NT2/D1 (cell line): ENCODE results near the gene COBLL1.

ENCODE experiments used
- DNase-seq: peaks from one replicate; pipeline ENCODE4 v3.0.0-alpha.2; 2011; ENCODE audit warnings: low read depth, low spot score
- H3K27me3 ChIP-seq: 2 replicates; pipeline ENCODE4 v1.6.0; 2011; ENCODE audit warnings: mild to moderate bottlenecking; ENCODE audit not compliant: insufficient read length, insufficient read depth
- H3K36me3 ChIP-seq: 2 replicates; pipeline ENCODE4 v1.6.1; 2011; ENCODE audit warnings: mild to moderate bottlenecking, low read length, mixed read lengths; ENCODE audit not compliant: insufficient read depth, insufficient read length
- H3K4me1 ChIP-seq: 2 replicates; pipeline ENCODE4 v1.5.1; 2011; ENCODE audit not compliant: insufficient read depth, insufficient read length
- H3K4me3 ChIP-seq: 2 replicates; pipeline ENCODE4 v1.5.1; 2011; ENCODE audit warnings: low read depth; ENCODE audit not compliant: insufficient read length
- H3K9ac ChIP-seq: 2 replicates; pipeline ENCODE4 v1.6.0; 2011; ENCODE audit warnings: low read depth; ENCODE audit not compliant: insufficient read length
- H3K9me3 ChIP-seq: 2 replicates; pipeline ENCODE4 v1.5.1; 2011; ENCODE audit warnings: mild to moderate bottlenecking, low read length; ENCODE audit not compliant: insufficient read depth
- SUZ12 ChIP-seq: IDR thresholded peaks from 2 replicates; pipeline ENCODE4 v1.6.1; 2011; ENCODE audit not compliant: insufficient read length, insufficient read depth; ENCODE audit errors: extremely low read depth
- YY1 ChIP-seq: IDR thresholded peaks from 2 replicates; pipeline ENCODE4 v1.6.1; 2011; ENCODE audit not compliant: insufficient read length, insufficient read depth
- ZNF274 ChIP-seq: IDR thresholded peaks from 2 replicates; pipeline ENCODE4 v1.6.1; 2011; ENCODE audit warnings: mild to moderate bottlenecking, low read depth, low read length

Gene COBLL1

DNA sequence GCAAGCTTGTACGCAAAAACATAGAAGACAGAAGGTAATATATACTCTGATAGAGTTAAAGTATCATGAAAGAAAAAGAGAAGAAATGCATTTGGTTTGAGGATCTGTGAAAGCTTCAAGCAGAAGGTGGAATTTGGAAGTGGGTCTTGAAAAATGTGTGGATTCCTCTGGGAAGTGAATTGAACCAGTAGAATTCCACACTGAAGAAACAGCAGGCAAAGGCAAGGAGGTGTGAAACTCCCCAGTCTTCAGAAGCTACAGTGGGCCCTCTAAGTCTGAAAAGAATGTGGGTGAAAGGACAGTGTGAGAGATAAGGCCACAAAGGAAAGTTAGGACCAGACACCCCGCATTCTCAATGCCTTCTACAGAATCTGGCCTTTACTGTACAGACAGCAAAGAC is 25.6 kb downstream of the COBLL1 start:
- H3K36me3 ChIP-seq: no peaks in the 10 kb centered on the region
- H3K4me1 ChIP-seq: no peaks in the 10 kb centered on the region
- no peak overlapping the region for H3K9ac ChIP-seq
- no peak for TF ChIP-seq ZNF274
- no peak for TF ChIP-seq YY1
- TF ChIP-seq SUZ12: no peak
- no peaks in the 10 kb centered on the region for H3K9me3 ChIP-seq
- no peak for DNase-seq
- no peaks in the 10 kb centered on the region for H3K27me3 ChIP-seq
- H3K4me3 ChIP-seq: no peak overlapping the region

GRCh38 chr2:164815071-164815793 is 26.4 kb downstream of the COBLL1 start:
- DNase-seq: no peak
- TF ChIP-seq YY1 (no peak), SUZ12 (no peak), ZNF274 (no peak)
- Histone ChIP-seq H3K27me3 (no peaks in the 10 kb centered on the region), H3K36me3 (no peaks in the 10 kb centered on the region), H3K9me3 (no peaks in the 10 kb centered on the region), H3K9ac (no peak overlapping the region), H3K4me1 (no peaks in the 10 kb centered on the region), H3K4me3 (no peak overlapping the region)

- no peaks in the 10 kb centered on the region for H3K4me1 ChIP-seq
- H3K4me3 ChIP-seq: no peak overlapping the region
- no peaks in the 10 kb centered on the region for H3K27me3 ChIP-seq
- no peak for DNase-seq
- TF ChIP-seq ZNF274 (no peak), SUZ12 (no peak)
- no peak overlapping the region for H3K9ac ChIP-seq
- no peaks in the 10 kb centered on the region for H3K36me3 ChIP-seq
- no peaks in the 10 kb centered on the region for H3K9me3 ChIP-seq
Measured at GRCh38 chr2:164813535-164813934, 28.1 kb downstream of the COBLL1 start.

GRCh38 chr2:164812378-164812777 is 29.2 kb downstream of the COBLL1 start:
- H3K4me1 ChIP-seq: no peaks in the 10 kb centered on the region
- H3K4me3 ChIP-seq: no peak overlapping the region

GRCh38 chr2:164811819-164812218 is 29.8 kb downstream of the COBLL1 start:
- Histone ChIP-seq H3K4me1 (no peaks in the 10 kb centered on the region), H3K4me3 (no peak overlapping the region), H3K9ac (no peak overlapping the region), H3K27me3 (no peaks in the 10 kb centered on the region), H3K36me3 (no peaks in the 10 kb centered on the region), H3K9me3 (no peaks in the 10 kb centered on the region)
- TF ChIP-seq ZNF274 (no peak), SUZ12 (no peak), YY1 (no peak)
- no peak for DNase-seq

More at GRCh38 chr2:164812378-164812777, 29.2 kb downstream of the COBLL1 start:
- no peak overlapping the region for H3K9ac ChIP-seq
- H3K27me3 ChIP-seq: no peaks in the 10 kb centered on the region
- no peaks in the 10 kb centered on the region for H3K36me3 ChIP-seq
- TF ChIP-seq YY1 (no peak), ZNF274 (no peak), SUZ12 (no peak)
- no peak for DNase-seq
- H3K9me3 ChIP-seq: no peaks in the 10 kb centered on the region

GRCh38 chr2:164810843-164811242 is 30.8 kb downstream of the COBLL1 start:
- H3K9me3 ChIP-seq: no peaks in the 10 kb centered on the region

GRCh38 chr2:164808776-164809175 is 32.8 kb downstream of the COBLL1 start:
- no peak for DNase-seq
- Histone ChIP-seq H3K4me1 (no peaks in the 10 kb centered on the region), H3K9me3 (no peaks in the 10 kb centered on the region), H3K36me3 (no peaks in the 10 kb centered on the region), H3K4me3 (no peak overlapping the region), H3K9ac (no peak overlapping the region), H3K27me3 (no peaks in the 10 kb centered on the region)
- TF ChIP-seq YY1 (no peak), SUZ12 (no peak), ZNF274 (no peak)

More at GRCh38 chr2:164810843-164811242, 30.8 kb downstream of the COBLL1 start:
- no peaks in the 10 kb centered on the region for H3K4me1 ChIP-seq
- H3K36me3 ChIP-seq: no peaks in the 10 kb centered on the region
- DNase-seq: no peak
- no peak for TF ChIP-seq SUZ12
- TF ChIP-seq ZNF274: no peak
- no peak for TF ChIP-seq YY1
- no peak overlapping the region for H3K4me3 ChIP-seq
- H3K9ac ChIP-seq: no peak overlapping the region
- no peaks in the 10 kb centered on the region for H3K27me3 ChIP-seq
